ENCODE results near the gene DMPK.
"Not testable (repeated sequence)": the region's sequence is repeated elsewhere in the genome, so short reads cannot be mapped to it uniquely, and the experiment has no call there.

Gene DMPK

DNA sequence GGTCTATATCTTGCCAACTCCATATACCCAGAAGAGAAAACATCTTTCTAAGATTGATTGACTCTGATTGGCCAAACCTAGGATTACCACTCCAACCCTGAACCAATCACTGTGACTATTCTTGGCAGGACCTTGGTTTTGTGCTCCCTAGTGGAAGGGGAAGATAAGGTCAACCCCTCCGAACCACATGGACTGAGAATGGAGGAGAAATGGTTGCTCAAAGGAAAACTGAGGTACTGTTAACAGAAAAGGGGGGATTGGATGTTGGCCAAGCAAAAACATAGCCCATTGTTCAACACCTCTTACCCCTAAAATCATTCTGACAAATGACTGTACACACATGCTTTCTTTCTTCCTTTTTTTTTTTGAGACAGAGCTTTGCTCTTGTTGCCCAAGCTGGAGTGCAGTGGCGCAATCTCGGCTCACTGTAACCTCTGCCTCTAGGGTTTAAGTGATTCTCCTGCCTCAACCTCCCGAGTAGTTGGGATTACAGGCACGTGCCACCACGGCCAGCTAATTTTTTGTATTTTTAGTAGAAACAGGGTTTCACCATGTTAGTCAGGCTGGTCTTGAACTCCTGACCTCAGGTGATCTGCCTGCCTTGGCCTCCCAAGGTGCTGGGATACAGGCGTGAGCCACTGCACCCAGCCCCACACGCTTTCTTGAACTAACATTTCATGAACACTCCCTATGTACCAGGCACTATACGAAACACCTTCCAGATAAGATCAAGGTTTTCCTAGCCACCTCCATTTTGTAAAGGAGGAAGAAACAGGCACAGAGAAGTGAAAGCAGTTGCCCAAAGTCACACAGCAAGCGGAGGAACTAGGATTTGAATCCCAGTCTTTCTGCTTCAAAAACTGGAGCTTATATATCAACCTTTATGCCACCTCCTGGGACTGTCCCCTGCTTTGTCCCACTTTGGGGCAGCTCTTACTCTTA is 42.5 kb downstream of the DMPK start:
- no peak for TF ChIP-seq CTCF (IDR thresholded peaks at IDR 0.05; ENCODE audit: low read depth, low read length)
- no peak overlapping the region for H3K4me3 ChIP-seq (ENCODE audit: low read depth, low read length)

GRCh38 chr19:45733160-45733810 is 49.0 kb downstream of the DMPK start, which contains the start of gene MEIOSIN:
Gene MEIOSIN, plus strand, starts transcription at chr19:45733439. Its CDS starts 1,938 bp downstream, at chr19:45735377.
- H3K4me3 ChIP-seq (ENCODE audit: low read depth, low read length): no peak within 1 kb of the TSS
- no peak for TF ChIP-seq CTCF (IDR thresholded peaks at IDR 0.05; ENCODE audit: low read depth, low read length)

DNA sequence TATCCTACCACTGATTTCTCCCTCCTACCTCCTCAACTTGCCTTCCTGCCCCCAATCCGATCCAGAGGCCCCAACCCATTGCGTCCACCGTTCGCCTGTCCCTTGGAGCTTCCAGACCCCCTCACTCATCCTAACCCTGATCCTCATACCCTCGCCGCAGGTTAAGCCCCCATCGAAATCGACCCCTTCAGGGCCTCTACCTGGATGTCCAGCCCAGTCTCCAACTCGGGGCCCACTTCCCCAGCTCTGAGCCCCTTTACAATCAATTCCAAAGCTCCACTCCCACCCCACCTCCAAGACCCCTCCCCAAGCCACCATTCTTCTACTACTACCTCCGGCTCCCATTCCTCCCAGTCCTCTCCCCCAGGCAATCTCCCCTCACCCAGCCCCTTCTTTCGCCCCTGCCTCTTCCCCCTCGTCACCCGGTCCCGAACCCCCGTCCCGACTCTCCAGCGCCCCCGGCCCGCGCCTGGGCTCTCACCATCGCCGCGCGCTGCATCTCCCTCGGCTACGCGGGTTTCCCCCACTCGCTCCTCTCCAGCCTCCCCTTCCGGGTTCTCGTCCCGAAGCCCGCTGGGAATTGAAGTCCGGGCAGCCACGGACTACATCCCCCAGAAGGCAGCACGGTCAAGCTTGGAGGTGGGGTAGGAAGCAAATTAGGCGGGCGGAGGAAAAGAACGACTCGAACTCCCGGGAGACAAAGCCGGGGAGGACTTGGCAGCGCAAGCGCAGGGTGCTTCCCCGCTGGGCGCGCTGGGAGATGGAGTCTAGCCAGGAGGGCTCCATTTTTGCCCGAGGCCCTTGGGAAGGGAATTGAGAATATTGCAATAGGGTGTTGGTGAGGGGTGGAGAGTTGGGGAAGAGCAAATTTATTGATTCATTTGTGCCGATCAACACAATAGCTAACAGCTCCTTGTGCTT is 51.7 kb downstream of the DMPK start, which contains the start of gene FBXO46:
Gene FBXO46, minus strand, starts transcription at position 529 of the 921 bp plus-strand sequence. CDS start 17,401 bp downstream, outside the sequence.
- peak within 1 kb of the TSS; percentile 94 for H3K4me3 ChIP-seq (ENCODE audit: low read depth, low read length)
- 0 out of 2 replicates have a peak, but pooled peaks have one; percentile 13 for TF ChIP-seq CTCF (IDR thresholded peaks at IDR 0.05; ENCODE audit: low read depth, low read length)

GRCh38 chr19:45729800-45730290 is 52.4 kb downstream of the DMPK start:
- no peak for TF ChIP-seq CTCF (IDR thresholded peaks at IDR 0.05; ENCODE audit: low read depth, low read length)
- H3K4me3 ChIP-seq (ENCODE audit: low read depth, low read length): peak overlapping the region; percentile 94

DNA sequence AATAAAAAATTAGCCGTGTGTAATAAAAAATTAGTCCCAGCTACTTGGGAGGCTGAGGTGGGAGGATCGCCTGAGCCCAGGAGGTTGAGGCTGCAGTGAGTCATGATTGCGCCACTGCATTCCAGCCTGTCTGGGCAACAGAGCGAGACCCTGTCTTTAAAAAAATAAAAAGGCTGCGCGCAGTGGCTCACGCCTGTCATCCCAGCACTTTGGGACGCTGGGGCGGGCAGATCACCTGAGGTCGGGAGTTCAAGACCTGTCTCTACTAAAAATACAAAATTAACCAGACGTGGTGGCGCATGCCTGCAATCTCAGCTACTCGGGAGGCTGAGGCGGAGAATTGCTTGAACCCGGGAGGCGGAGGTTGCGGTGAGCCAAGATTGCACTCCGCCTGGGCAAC is 53.6 kb downstream of the DMPK start:
- H3K4me3 ChIP-seq (ENCODE audit: low read depth, low read length): not testable (repeated sequence)

DNA sequence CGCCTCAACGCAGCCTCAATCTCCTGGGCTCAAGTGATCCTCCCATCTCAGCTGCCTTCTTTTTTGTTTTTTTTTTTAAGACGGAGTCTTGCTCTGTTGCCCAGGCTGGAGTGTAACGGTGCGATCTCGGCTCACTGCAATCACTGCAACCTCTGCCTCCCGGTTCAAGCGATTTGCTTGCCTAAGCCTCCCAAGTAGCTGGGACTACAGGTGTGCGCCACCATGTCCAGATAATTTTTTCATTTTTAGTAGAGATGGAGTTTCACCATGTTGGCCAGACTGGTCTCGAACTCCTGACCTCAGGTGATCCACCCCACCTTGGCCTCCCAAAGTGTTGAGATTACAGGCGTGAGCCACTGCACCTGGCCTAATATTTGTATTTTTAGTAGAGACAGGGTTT is 62.2 kb downstream of the DMPK start:
- not testable (repeated sequence) for H3K4me3 ChIP-seq (ENCODE audit: low read depth, low read length)
